ENCODE data around the gene IGFBP4. TPM values are rescaled to one million over a fixed set of nuclear protein-coding genes. Genes with fewer than 3 reads are reported as not detected.
A peak's percentile ranks its signal among the peaks of the same experiment; 100 is the strongest.

IGFBP4 gene
- total RNA-seq, 2 experiments from 2014 or later = 27.1 to 28.4 TPM

- CTCF ChIA-PET = interaction anchor here (0.7 to 1.4 kb wide), 5 partner anchors 9 to 43 kb away, joined by 3 to 11 read pairs (median 3); no protein-coding TSS in a partner anchor
- H3K9me3 Mint-ChIP-seq = no peaks in the 10 kb centered on the region
- H3K27ac Mint-ChIP-seq = no peak overlapping the region
- no peaks in the 10 kb centered on the region for H3K36me3 Mint-ChIP-seq (ENCODE audit: low read depth)
- POLR2A ChIA-PET = interaction anchor here (0.9 to 2.6 kb wide), 8 partner anchors 9 to 49 kb away, joined by 3 to 18 read pairs (median 6); no protein-coding TSS in a partner anchor
- peak; percentile 30 for DNase-seq
- no peak overlapping the region for H3K4me3 Mint-ChIP-seq
- peaks cover 60% of the 10 kb centered on the region for H3K4me1 Mint-ChIP-seq
- H3K27me3 Mint-ChIP-seq = peaks cover 5% of the 10 kb centered on the region
These were observed 47.1 kb downstream of the IGFBP4 start for GRCh38 chr17:40490289-40490853.

- Mint-ChIP-seq H3K27me3 (peaks cover 2% of the 10 kb centered on the region), H3K36me3 (ENCODE audit: low read depth) (no peaks in the 10 kb centered on the region), H3K4me1 (peaks cover 54% of the 10 kb centered on the region), H3K4me3 (no peak overlapping the region), H3K9me3 (no peaks in the 10 kb centered on the region), H3K27ac (no peak overlapping the region)
- no peak for DNase-seq
- POLR2A ChIA-PET = interaction anchor here (1.2 to 2.6 kb wide), 6 partner anchors 10 to 43 kb away, joined by 3 to 18 read pairs (median 6); no protein-coding TSS in a partner anchor
- CTCF ChIA-PET = interaction anchor here (0.9 to 1.3 kb wide), 2 partner anchors 15 to 27 kb away, joined by 3 read pairs; no protein-coding TSS in a partner anchor
These were observed 47.7 kb downstream of the IGFBP4 start for GRCh38 chr17:40490982-40491381.

- Mint-ChIP-seq H3K4me3 (no peak overlapping the region), H3K27ac (no peak overlapping the region), H3K9me3 (no peaks in the 10 kb centered on the region), H3K36me3 (ENCODE audit: low read depth) (no peaks in the 10 kb centered on the region), H3K4me1 (peaks cover 49% of the 10 kb centered on the region), H3K27me3 (peaks cover 2% of the 10 kb centered on the region)
- DNase-seq = no peak
- CTCF ChIA-PET = interaction anchor here (0.9 to 1.3 kb wide), 2 partner anchors 15 to 26 kb away, joined by 3 read pairs; no protein-coding TSS in a partner anchor
- POLR2A ChIA-PET = interaction anchor here (1.3 to 2.6 kb wide), 4 partner anchors 10 to 37 kb away, joined by 3 to 18 read pairs (median 10); no protein-coding TSS in a partner anchor
These were observed 48.2 kb downstream of the IGFBP4 start for GRCh38 chr17:40491486-40491885.

GRCh38 chr17:40493697-40494096 is 50.4 kb downstream of the IGFBP4 start:
- Mint-ChIP-seq H3K27ac (no peak overlapping the region), H3K27me3 (peaks cover 7% of the 10 kb centered on the region), H3K4me1 (peaks cover 31% of the 10 kb centered on the region), H3K36me3 (ENCODE audit: low read depth) (no peaks in the 10 kb centered on the region), H3K9me3 (no peaks in the 10 kb centered on the region), H3K4me3 (no peak overlapping the region)
- POLR2A ChIA-PET = interaction anchor here (3.4 kb wide), 1 partner anchor 13 kb away, joined by 14 read pairs; no protein-coding TSS in a partner anchor
- no peak for DNase-seq
- CTCF ChIA-PET = interaction anchor here (1.0 to 1.8 kb wide), 3 partner anchors 18 to 75 kb away, joined by 3 to 5 read pairs (median 5); no protein-coding TSS in a partner anchor

GRCh38 chr17:40495140-40495539 is 51.9 kb downstream of the IGFBP4 start:
- H3K27me3 Mint-ChIP-seq = peaks cover 9% of the 10 kb centered on the region
- H3K36me3 Mint-ChIP-seq (ENCODE audit: low read depth) = no peaks in the 10 kb centered on the region
- ChIA-PET POLR2A (interaction anchor here (1.3 to 3.4 kb wide), 4 partner anchors 14 to 78 kb away, joined by 3 to 14 read pairs (median 7); partner anchors contain the start of gene TOP2A), CTCF (interaction anchor here (1.0 to 1.7 kb wide), 4 partner anchors 11 to 67 kb away, joined by 3 to 5 read pairs (median 4); no protein-coding TSS in a partner anchor)
- DNase-seq = no peak
- H3K4me1 Mint-ChIP-seq = peaks cover 16% of the 10 kb centered on the region
- no peaks in the 10 kb centered on the region for H3K9me3 Mint-ChIP-seq
- H3K4me3 Mint-ChIP-seq = no peak overlapping the region
- H3K27ac Mint-ChIP-seq = no peak overlapping the region

GRCh38 chr17:40496170-40496569 is 52.9 kb downstream of the IGFBP4 start:
- no peaks in the 10 kb centered on the region for H3K36me3 Mint-ChIP-seq (ENCODE audit: low read depth)
- H3K9me3 Mint-ChIP-seq = no peaks in the 10 kb centered on the region
- H3K27me3 Mint-ChIP-seq = peaks cover 13% of the 10 kb centered on the region
- no peak overlapping the region for H3K4me3 Mint-ChIP-seq
- DNase-seq = no peak
- CTCF ChIA-PET = interaction anchor here (0.6 to 1.0 kb wide), 2 partner anchors 21 to 66 kb away, joined by 3 to 4 read pairs; no protein-coding TSS in a partner anchor
- POLR2A ChIA-PET = interaction anchor here (1.0 to 1.4 kb wide), 4 partner anchors 20 to 79 kb away, joined by 3 to 10 read pairs (median 4); partner anchors contain the start of gene TOP2A
- no peak overlapping the region for H3K27ac Mint-ChIP-seq
- peaks cover 6% of the 10 kb centered on the region for H3K4me1 Mint-ChIP-seq

- CTCF ChIA-PET = interaction anchor here (1.6 to 2.1 kb wide), 2 partner anchors 23 to 38 kb away, joined by 5 to 6 read pairs; no protein-coding TSS in a partner anchor
- Mint-ChIP-seq H3K36me3 (ENCODE audit: low read depth) (no peaks in the 10 kb centered on the region), H3K9me3 (no peaks in the 10 kb centered on the region), H3K4me3 (no peak overlapping the region), H3K27ac (no peak overlapping the region), H3K4me1 (peaks cover under 1% of the 10 kb centered on the region), H3K27me3 (peaks cover 13% of the 10 kb centered on the region)
- no peak for DNase-seq
- POLR2A ChIA-PET = interaction anchor here (1.0 to 1.9 kb wide), 4 partner anchors 16 to 79 kb away, joined by 3 to 12 read pairs (median 5); partner anchors contain the start of gene TOP2A
These were observed 53.6 kb downstream of the IGFBP4 start for GRCh38 chr17:40496634-40497420.

GRCh38 chr17:40497695-40498094 is 54.4 kb downstream of the IGFBP4 start:
- no peaks in the 10 kb centered on the region for H3K4me1 Mint-ChIP-seq
- no peaks in the 10 kb centered on the region for H3K36me3 Mint-ChIP-seq (ENCODE audit: low read depth)
- no peak overlapping the region for H3K4me3 Mint-ChIP-seq
- H3K27me3 Mint-ChIP-seq = peaks cover 16% of the 10 kb centered on the region
- H3K27ac Mint-ChIP-seq = no peak overlapping the region
- H3K9me3 Mint-ChIP-seq = no peaks in the 10 kb centered on the region
- ChIA-PET POLR2A (interaction anchor here (0.9 to 1.9 kb wide), 3 partner anchors 9 to 22 kb away, joined by 4 to 12 read pairs (median 7); no protein-coding TSS in a partner anchor), CTCF (interaction anchor here (1.6 to 2.1 kb wide), 2 partner anchors 22 to 37 kb away, joined by 5 to 6 read pairs; no protein-coding TSS in a partner anchor)
- no peak for DNase-seq

- POLR2A ChIA-PET = interaction anchor here (0.9 to 1.9 kb wide), 3 partner anchors 9 to 22 kb away, joined by 4 to 12 read pairs (median 7); no protein-coding TSS in a partner anchor
- no peak overlapping the region for H3K4me3 Mint-ChIP-seq
These were observed 55.2 kb downstream of the IGFBP4 start for GRCh38 chr17:40498281-40499084.

GRCh38 chr17:40499551-40500189 is 56.4 kb downstream of the IGFBP4 start:
- Mint-ChIP-seq H3K27ac (no peak overlapping the region), H3K4me1 (no peaks in the 10 kb centered on the region), H3K27me3 (peaks cover 16% of the 10 kb centered on the region), H3K4me3 (no peak overlapping the region), H3K9me3 (no peaks in the 10 kb centered on the region), H3K36me3 (ENCODE audit: low read depth) (no peaks in the 10 kb centered on the region)
- POLR2A ChIA-PET = no interaction called here
- CTCF ChIA-PET = interaction anchor here (0.6 to 1.5 kb wide), 6 partner anchors 11 to 1303 kb away, joined by 3 to 5 read pairs (median 4); no protein-coding TSS in a partner anchor
- no peak for DNase-seq

More at GRCh38 chr17:40498281-40499084, 55.2 kb downstream of the IGFBP4 start:
- H3K36me3 Mint-ChIP-seq (ENCODE audit: low read depth) = no peaks in the 10 kb centered on the region
- H3K27ac Mint-ChIP-seq = no peak overlapping the region
- no peaks in the 10 kb centered on the region for H3K9me3 Mint-ChIP-seq
- CTCF ChIA-PET = interaction anchor here (0.6 to 2.1 kb wide), 4 partner anchors 12 to 326 kb away, joined by 3 to 6 read pairs (median 4); no protein-coding TSS in a partner anchor
- no peak for DNase-seq
- H3K27me3 Mint-ChIP-seq = peaks cover 16% of the 10 kb centered on the region
- H3K4me1 Mint-ChIP-seq = no peaks in the 10 kb centered on the region

GRCh38 chr17:40500190-40500589 is 56.9 kb downstream of the IGFBP4 start:
- POLR2A ChIA-PET = interaction anchor here (1.3 kb wide), 1 partner anchor 15 kb away, joined by 3 read pairs; no protein-coding TSS in a partner anchor
- no peak overlapping the region for H3K27ac Mint-ChIP-seq
- no peak overlapping the region for H3K4me3 Mint-ChIP-seq
- DNase-seq = no peak
- H3K9me3 Mint-ChIP-seq = no peaks in the 10 kb centered on the region
- peaks cover 14% of the 10 kb centered on the region for H3K27me3 Mint-ChIP-seq
- no peaks in the 10 kb centered on the region for H3K36me3 Mint-ChIP-seq (ENCODE audit: low read depth)
- peaks cover under 1% of the 10 kb centered on the region for H3K4me1 Mint-ChIP-seq
- CTCF ChIA-PET = interaction anchor here (0.6 to 1.5 kb wide), 4 partner anchors 29 to 1302 kb away, joined by 3 to 4 read pairs (median 3); no protein-coding TSS in a partner anchor
